ENCODE results near the gene SHOX.

Gene SHOX

DNA sequence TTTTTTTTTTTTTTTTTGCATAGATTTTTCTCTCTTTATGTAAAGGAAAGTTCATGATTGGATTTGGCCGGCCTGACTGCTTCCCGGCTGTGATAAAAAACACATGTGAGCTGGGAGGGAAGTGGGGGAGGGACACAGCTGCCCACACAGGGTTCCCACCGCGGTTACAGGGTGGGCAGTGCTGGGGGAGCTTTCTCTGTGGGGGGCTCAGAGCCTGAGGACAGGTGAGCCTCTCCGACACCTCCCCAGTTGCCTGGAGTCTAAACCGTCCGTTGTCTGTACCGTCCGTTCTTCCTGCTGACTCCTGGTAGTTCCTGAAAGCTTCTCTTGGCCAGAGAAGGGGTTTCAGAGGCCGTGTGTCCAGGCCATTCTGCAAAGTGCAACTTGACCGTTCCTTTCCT, 21.8 kb downstream of the SHOX start:
- H3K4me1 ChIP-seq (ENCODE audit: control insufficient read depth in 1 of 2, insufficient read depth in 2 of 2, low read length in 2 of 2): no peaks in the 10 kb centered on the region
- no peaks in the 10 kb centered on the region for H3K36me3 ChIP-seq (ENCODE audit: control insufficient read depth in 1 of 2, insufficient read depth in 2 of 2, low read length in 2 of 2)
- no peak overlapping the region for H3K27ac ChIP-seq (ENCODE audit: low read length)
- no peak overlapping the region for H3K4me3 ChIP-seq (ENCODE audit: low read depth in 1 of 2, low read length in 2 of 2)
- H3K27me3 ChIP-seq (ENCODE audit: low read depth, low read length): no peaks in the 10 kb centered on the region
- peaks cover 0 to 6% of the 10 kb centered on the region in 2 donors for H3K9me3 ChIP-seq (ENCODE audit: control insufficient read depth in 1 of 2, low read length in 2 of 2)

DNA sequence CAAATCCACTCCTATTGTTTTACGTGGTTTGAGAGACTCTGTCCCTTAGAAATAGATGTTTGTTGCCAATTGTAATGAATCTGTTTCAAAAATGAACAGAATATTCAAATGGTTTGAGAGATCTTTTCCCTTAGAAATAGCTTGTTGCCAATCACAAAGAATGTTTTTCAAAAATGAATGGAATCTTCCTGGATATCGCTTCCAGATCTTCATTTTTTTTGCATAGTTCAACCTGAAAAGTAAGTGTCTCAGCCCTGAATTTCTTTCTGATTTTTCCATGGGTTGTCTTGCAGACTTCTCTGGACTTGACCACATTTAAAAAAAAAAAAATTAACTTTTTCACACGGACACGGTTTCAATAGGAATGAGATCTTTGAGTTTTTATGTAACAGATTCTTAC, 22.7 kb downstream of the SHOX start:
- no peak overlapping the region for H3K27ac ChIP-seq (ENCODE audit: low read length)
- no peaks in the 10 kb centered on the region for H3K36me3 ChIP-seq (ENCODE audit: control insufficient read depth in 1 of 2, insufficient read depth in 2 of 2, low read length in 2 of 2)
- no peaks in the 10 kb centered on the region for H3K27me3 ChIP-seq (ENCODE audit: low read depth, low read length)
- H3K4me1 ChIP-seq (ENCODE audit: control insufficient read depth in 1 of 2, insufficient read depth in 2 of 2, low read length in 2 of 2): no peaks in the 10 kb centered on the region
- peaks cover 0 to 6% of the 10 kb centered on the region in 2 donors for H3K9me3 ChIP-seq (ENCODE audit: control insufficient read depth in 1 of 2, low read length in 2 of 2)
- no peak overlapping the region for H3K4me3 ChIP-seq (ENCODE audit: low read depth in 1 of 2, low read length in 2 of 2)

DNA sequence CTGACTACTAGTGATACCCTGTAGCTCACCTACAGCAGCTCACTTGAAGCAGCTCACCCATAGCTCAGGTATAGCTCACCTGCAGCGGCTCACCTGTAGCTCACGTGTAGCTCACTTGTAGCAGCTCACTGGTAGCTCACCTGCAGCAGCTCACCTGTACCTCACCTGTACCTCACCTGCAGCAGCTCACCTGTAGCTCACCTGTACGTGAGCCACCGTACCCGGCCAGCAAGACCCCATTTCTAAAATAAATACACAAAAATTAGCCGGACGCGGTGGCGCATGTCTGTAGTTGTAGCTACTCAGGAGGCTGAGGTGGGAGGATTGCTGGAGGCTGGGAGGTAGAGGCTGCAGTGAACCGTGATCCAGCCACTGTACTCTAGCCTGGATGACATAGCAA, 30.6 kb downstream of the SHOX start:
- Histone ChIP-seq H3K27ac (ENCODE audit: low read length) (no peak overlapping the region), H3K9me3 (ENCODE audit: control insufficient read depth in 1 of 2, low read length in 2 of 2) (peaks cover 0 to 3% of the 10 kb centered on the region in 2 donors), H3K4me3 (ENCODE audit: low read depth in 1 of 2, low read length in 2 of 2) (no peak overlapping the region), H3K36me3 (ENCODE audit: control insufficient read depth in 1 of 2, insufficient read depth in 2 of 2, low read length in 2 of 2) (no peaks in the 10 kb centered on the region), H3K27me3 (ENCODE audit: low read depth, low read length) (no peaks in the 10 kb centered on the region), H3K4me1 (ENCODE audit: control insufficient read depth in 1 of 2, insufficient read depth in 2 of 2, low read length in 2 of 2) (no peaks in the 10 kb centered on the region)

DNA sequence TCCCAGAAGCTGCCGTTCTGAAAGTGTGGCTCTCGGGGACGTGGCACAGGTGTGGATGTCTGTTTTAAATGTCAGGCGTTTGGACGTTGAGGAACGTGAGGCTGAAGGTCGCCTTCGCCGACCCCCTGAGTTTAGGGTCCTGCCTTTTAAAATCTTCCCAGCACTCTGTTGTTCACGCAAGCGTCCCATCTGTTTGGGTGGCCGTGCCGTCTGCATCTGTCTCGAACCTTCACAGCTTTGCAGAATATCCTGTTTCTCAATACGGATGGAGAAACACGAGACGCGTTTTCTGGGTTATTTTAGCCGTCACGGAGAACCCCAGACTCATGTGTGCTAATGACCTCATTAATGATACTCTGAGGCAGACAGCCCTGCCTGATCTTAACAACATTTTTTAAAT, 31.5 kb downstream of the SHOX start:
- Histone ChIP-seq H3K9me3 (ENCODE audit: control insufficient read depth in 1 of 2, low read length in 2 of 2) (peaks cover 0 to 3% of the 10 kb centered on the region in 2 donors), H3K27me3 (ENCODE audit: low read depth, low read length) (no peaks in the 10 kb centered on the region), H3K36me3 (ENCODE audit: control insufficient read depth in 1 of 2, insufficient read depth in 2 of 2, low read length in 2 of 2) (no peaks in the 10 kb centered on the region), H3K4me1 (ENCODE audit: control insufficient read depth in 1 of 2, insufficient read depth in 2 of 2, low read length in 2 of 2) (no peaks in the 10 kb centered on the region), H3K4me3 (ENCODE audit: low read depth in 1 of 2, low read length in 2 of 2) (no peak overlapping the region), H3K27ac (ENCODE audit: low read length) (no peak overlapping the region)

DNA sequence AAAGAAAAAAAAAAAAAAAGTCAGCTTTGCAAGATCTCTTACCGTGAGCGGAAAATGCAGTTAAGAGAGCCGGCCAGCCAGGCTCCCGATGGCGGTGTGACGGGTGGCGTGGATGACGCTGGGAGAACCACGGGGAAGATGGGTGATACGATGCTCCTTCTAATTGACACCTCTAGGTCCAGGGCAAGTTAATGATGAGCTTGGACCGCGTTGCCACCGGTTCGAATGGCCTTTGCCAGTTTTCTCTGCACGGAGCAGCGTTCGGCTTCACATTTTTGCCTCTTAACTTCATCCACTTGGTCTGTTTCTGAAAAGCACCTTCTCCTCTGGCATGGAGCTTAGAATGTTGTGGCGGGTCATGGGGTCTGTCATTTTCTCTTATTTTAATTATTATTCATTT, 33.2 kb downstream of the SHOX start:
- Histone ChIP-seq H3K9me3 (ENCODE audit: control insufficient read depth in 1 of 2, low read length in 2 of 2) (peaks cover 0 to 3% of the 10 kb centered on the region in 2 donors), H3K36me3 (ENCODE audit: control insufficient read depth in 1 of 2, insufficient read depth in 2 of 2, low read length in 2 of 2) (no peaks in the 10 kb centered on the region), H3K27me3 (ENCODE audit: low read depth, low read length) (no peaks in the 10 kb centered on the region), H3K4me3 (ENCODE audit: low read depth in 1 of 2, low read length in 2 of 2) (no peak overlapping the region), H3K4me1 (ENCODE audit: control insufficient read depth in 1 of 2, insufficient read depth in 2 of 2, low read length in 2 of 2) (no peaks in the 10 kb centered on the region), H3K27ac (ENCODE audit: low read length) (no peak overlapping the region)

DNA sequence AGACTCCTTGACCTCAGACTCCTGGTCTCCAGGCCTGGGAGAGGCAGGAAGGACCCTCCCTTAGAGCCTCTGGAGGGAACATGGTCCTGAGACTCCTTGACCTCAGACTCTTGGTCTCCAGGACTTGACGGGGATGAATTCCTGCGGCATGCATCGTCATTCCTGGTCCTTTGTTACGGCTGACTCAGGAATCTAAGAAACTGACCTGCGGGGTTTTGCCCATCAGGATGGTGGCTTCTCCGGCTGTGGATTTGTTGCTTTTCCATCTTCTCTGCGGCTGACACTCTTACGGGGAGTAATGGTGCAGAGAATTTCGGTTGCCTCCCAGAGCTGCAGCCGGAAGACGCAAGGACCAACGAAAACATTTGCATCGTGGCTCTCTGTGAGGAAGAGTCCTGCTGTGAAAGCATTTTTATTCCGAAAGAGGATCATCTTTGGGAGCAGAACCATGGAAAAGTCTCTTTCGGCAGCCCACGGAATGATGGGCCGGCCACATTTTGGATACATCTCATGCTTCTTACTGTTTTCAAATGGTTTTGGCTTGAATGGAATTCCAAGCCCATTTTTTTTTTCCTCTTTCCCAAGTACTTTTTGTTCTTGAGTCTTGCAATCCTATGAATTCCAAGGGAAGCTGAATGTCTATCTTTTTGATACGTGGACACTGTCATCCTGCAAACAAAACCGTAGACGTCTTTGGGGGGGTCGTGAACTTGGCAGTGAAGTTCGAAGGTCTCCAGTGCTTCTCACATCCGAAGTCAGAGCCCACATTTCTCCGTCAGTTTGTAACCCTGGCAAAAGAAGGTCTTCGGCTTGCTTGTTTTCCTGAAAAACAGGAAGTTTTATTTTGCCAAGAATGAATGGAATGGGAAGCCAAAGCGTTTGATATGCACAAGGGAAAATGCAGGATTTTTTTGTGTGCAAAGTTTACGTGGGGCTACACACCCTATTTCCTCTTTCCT, 36.5 kb downstream of the SHOX start:
- no peaks in the 10 kb centered on the region for H3K4me1 ChIP-seq (ENCODE audit: control insufficient read depth in 1 of 2, insufficient read depth in 2 of 2, low read length in 2 of 2)
- peak overlapping the region in 1 of 2 donors; percentile 1 for H3K4me3 ChIP-seq (ENCODE audit: low read depth in 1 of 2, low read length in 2 of 2)
- peaks cover 0 to 3% of the 10 kb centered on the region in 2 donors for H3K9me3 ChIP-seq (ENCODE audit: control insufficient read depth in 1 of 2, low read length in 2 of 2)
- H3K27ac ChIP-seq (ENCODE audit: low read length): no peak overlapping the region
- no peaks in the 10 kb centered on the region for H3K27me3 ChIP-seq (ENCODE audit: low read depth, low read length)
- H3K36me3 ChIP-seq (ENCODE audit: control insufficient read depth in 1 of 2, insufficient read depth in 2 of 2, low read length in 2 of 2): no peaks in the 10 kb centered on the region

DNA sequence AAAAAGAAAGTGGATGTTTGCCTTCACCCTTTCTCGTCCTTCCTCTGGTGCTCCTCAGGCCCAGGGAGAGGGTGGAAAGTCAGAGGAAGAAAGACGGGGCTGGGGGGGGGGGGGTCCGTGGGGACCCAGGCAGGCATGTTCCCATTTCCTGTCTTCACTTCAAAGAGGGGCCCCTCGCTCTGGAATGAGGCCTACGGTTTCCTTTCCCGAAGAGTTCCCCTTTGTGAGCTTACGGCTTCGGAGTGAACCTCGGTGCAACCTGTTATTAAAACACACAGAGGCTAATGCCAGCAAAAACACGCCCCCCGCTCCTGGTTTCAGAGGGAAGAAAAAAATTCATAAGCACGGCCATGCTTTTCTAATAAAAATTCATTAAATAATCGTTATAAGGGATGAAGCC, 40.1 kb downstream of the SHOX start:
- peaks cover 0 to 5% of the 10 kb centered on the region in 2 donors for H3K9me3 ChIP-seq (ENCODE audit: control insufficient read depth in 1 of 2, low read length in 2 of 2)

DNA sequence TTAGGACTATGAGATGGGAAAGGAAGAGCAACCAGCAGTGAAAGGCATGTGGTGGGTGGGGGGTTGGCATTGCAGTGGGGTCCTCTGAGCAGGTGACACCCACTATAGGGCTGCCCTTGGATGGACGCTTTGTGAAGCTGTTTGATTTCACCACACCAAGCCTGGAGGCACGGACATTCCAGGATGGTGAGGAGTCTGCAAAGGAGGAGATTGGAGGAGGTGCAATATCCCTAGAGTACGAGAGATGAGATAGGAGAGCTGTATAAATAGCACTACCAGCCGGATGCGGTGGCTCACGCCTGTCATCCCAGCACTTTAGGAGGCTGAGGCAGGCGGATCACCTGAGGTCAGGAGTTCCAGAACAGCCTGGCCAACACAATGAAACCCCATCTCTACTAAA, 42.3 kb downstream of the SHOX start:
- Histone ChIP-seq H3K4me3 (ENCODE audit: low read depth in 1 of 2, low read length in 2 of 2) (no peak overlapping the region), H3K27ac (ENCODE audit: low read length) (no peak overlapping the region), H3K27me3 (ENCODE audit: low read depth, low read length) (no peaks in the 10 kb centered on the region), H3K4me1 (ENCODE audit: control insufficient read depth in 1 of 2, insufficient read depth in 2 of 2, low read length in 2 of 2) (no peaks in the 10 kb centered on the region), H3K36me3 (ENCODE audit: control insufficient read depth in 1 of 2, insufficient read depth in 2 of 2, low read length in 2 of 2) (no peaks in the 10 kb centered on the region), H3K9me3 (ENCODE audit: control insufficient read depth in 1 of 2, low read length in 2 of 2) (peaks cover 0 to 2% of the 10 kb centered on the region in 2 donors)

More for the DNA sequence above, 40.1 kb downstream of the SHOX start:
- Histone ChIP-seq H3K27ac (ENCODE audit: low read length) (no peak overlapping the region), H3K36me3 (ENCODE audit: control insufficient read depth in 1 of 2, insufficient read depth in 2 of 2, low read length in 2 of 2) (no peaks in the 10 kb centered on the region), H3K27me3 (ENCODE audit: low read depth, low read length) (no peaks in the 10 kb centered on the region), H3K4me1 (ENCODE audit: control insufficient read depth in 1 of 2, insufficient read depth in 2 of 2, low read length in 2 of 2) (no peaks in the 10 kb centered on the region), H3K4me3 (ENCODE audit: low read depth in 1 of 2, low read length in 2 of 2) (no peak overlapping the region)

DNA sequence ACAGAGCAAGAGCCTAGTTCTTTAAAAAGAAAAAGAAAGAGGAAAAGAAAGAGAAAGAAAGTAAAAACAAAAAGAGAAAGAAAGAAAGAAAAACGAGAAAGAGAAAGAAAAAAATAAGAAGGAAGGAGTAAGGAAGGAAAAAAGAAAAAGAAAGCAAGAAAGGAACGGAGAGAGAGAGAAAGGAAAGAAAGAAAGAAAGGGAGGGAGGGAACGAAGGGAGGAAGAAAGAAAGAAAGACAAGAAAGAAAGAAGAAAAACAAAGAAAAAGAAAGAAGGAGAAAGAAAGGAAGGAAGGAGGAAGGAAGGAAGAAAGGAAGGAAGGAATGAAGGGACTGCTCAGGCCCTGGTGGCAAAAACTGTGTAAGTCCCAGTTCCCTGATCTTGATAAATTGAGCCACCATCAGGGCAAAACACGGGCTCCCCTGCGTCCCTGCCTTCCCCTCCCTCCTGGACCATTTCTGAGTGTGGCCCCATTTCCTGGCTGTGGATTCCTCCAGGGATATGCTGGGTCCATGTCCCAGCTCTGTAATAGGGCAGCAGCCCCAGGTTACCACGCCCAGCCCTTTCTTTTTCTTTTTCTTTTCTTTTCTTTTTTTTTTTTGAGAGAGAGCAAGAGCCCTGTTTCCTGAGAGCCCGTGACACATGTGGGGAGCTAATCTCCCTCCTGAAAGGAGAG, 44.8 kb downstream of the SHOX start:
- Histone ChIP-seq H3K27me3 (ENCODE audit: low read depth, low read length) (no peaks in the 10 kb centered on the region), H3K27ac (ENCODE audit: low read length) (no peak overlapping the region), H3K36me3 (ENCODE audit: control insufficient read depth in 1 of 2, insufficient read depth in 2 of 2, low read length in 2 of 2) (no peaks in the 10 kb centered on the region), H3K4me1 (ENCODE audit: control insufficient read depth in 1 of 2, insufficient read depth in 2 of 2, low read length in 2 of 2) (no peaks in the 10 kb centered on the region), H3K9me3 (ENCODE audit: control insufficient read depth in 1 of 2, low read length in 2 of 2) (peaks cover 0 to 2% of the 10 kb centered on the region in 2 donors), H3K4me3 (ENCODE audit: low read depth in 1 of 2, low read length in 2 of 2) (no peak overlapping the region)

DNA sequence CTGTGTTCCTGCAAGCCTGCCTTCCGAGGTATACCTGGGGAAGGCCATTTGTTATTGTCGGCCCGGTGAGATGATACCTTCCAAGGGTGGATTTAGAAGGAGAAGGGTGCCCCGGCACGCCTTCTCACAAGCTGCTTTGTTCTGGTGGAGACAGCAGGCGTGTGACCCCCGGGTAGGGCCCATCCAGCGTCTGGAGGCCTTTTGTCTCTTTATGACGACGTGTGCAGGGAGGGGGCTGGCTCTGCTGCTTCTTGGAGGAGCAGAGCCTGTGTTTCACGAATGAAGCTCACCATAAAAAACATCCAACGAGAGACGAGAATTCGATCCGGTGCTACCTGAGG, 45.3 kb downstream of the SHOX start:
- Histone ChIP-seq H3K4me1 (ENCODE audit: control insufficient read depth in 1 of 2, insufficient read depth in 2 of 2, low read length in 2 of 2) (no peaks in the 10 kb centered on the region), H3K27me3 (ENCODE audit: low read depth, low read length) (no peaks in the 10 kb centered on the region), H3K36me3 (ENCODE audit: control insufficient read depth in 1 of 2, insufficient read depth in 2 of 2, low read length in 2 of 2) (no peaks in the 10 kb centered on the region), H3K27ac (ENCODE audit: low read length) (no peak overlapping the region), H3K4me3 (ENCODE audit: low read depth in 1 of 2, low read length in 2 of 2) (no peak overlapping the region), H3K9me3 (ENCODE audit: control insufficient read depth in 1 of 2, low read length in 2 of 2) (peaks cover 0 to 2% of the 10 kb centered on the region in 2 donors)

DNA sequence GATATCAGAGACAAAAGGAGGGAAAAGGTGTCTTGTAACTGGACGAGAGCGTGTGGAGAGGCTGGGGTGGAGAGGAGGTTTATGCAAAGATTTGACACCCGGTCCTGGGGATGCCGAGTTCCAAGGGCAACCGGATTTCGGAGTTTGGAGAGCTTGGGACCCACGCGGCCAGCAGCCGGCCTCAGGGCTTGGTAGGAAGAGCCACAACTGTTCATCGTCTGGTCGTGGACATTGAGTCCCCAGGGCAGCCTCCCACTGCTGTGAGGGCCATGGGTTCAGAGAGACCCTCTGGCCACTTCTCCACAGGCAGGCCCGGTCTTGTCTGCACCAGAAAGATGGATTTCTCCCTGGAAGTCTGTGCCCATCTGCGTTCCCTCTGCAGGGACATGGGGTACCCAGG, 46.8 kb downstream of the SHOX start:
- H3K9me3 ChIP-seq (ENCODE audit: control insufficient read depth in 1 of 2, low read length in 2 of 2): peaks cover 0 to under 1% of the 10 kb centered on the region in 2 donors
- no peak overlapping the region for H3K27ac ChIP-seq (ENCODE audit: low read length)
- no peaks in the 10 kb centered on the region for H3K27me3 ChIP-seq (ENCODE audit: low read depth, low read length)
- H3K4me3 ChIP-seq (ENCODE audit: low read depth in 1 of 2, low read length in 2 of 2): no peak overlapping the region
- no peaks in the 10 kb centered on the region for H3K4me1 ChIP-seq (ENCODE audit: control insufficient read depth in 1 of 2, insufficient read depth in 2 of 2, low read length in 2 of 2)
- no peaks in the 10 kb centered on the region for H3K36me3 ChIP-seq (ENCODE audit: control insufficient read depth in 1 of 2, insufficient read depth in 2 of 2, low read length in 2 of 2)
